ENCODE measurements around the gene PLA2G2A.
"Not testable (repeated sequence)": the region's sequence is repeated elsewhere in the genome, so short reads cannot be mapped to it uniquely, and the experiment has no call there.

Gene PLA2G2A

GRCh38 chr1:19973616-19974015 lies 5.8 kb downstream of the PLA2G2A start:
- DNase-seq (ENCODE audit: low spot score) = no peak

- no peak for DNase-seq (ENCODE audit: low spot score)
These were observed 7.8 kb downstream of the PLA2G2A start for GRCh38 chr1:19971664-19972063.

- DNase-seq (ENCODE audit: low spot score) = no peak
These were observed 9.3 kb downstream of the PLA2G2A start for GRCh38 chr1:19969898-19970660.

- DNase-seq (ENCODE audit: low spot score) = no peak
These were observed 11.6 kb downstream of the PLA2G2A start for GRCh38 chr1:19967808-19968207.

GRCh38 chr1:19964542-19964941 lies 14.9 kb downstream of the PLA2G2A start:
- DNase-seq (ENCODE audit: low spot score) = no peak

DNA sequence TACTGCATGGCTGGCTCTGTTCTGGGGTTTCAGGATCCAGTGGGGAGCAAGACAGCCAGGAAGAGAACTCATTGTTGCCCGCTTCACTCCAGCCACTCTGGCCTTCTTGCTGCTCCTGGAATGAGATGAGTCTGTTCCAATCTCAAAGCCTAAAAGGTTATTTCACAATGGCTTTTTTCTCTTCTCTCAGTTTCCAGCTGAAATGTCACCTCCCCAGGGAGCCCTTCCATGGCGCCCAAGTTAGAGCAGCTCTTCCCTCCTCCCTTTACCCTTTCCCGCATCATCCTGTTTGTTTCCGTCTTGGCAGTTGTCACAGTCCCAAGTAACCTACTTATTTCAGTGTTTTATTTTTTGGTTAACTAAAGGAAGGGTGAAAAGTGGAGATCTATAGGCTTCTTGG lies 15.8 kb downstream of the PLA2G2A start:
- DNase-seq (ENCODE audit: low spot score) = no peak

DNA sequence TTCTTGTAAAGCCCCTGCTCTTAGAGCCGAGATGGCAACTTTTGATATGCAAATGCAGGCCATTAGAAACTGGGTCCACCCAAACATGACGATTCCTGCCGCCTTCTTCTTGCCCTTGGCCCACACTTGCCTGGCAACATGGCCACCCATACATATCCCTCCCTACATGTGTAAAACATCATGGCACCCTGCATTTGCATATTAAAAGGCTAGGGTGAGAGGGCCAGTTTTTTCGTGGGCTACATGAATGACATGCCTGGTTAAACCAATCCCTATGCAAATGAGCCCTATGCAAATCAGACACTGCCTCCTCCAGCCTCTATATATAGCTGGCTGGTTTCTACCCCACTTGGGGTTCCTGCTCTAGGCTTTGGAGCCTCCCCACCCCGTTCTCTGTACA lies 18.8 kb downstream of the PLA2G2A start:
- no peak for DNase-seq (ENCODE audit: low spot score)

GRCh38 chr1:19957779-19958178 lies 21.6 kb downstream of the PLA2G2A start:
- no peak for DNase-seq (ENCODE audit: low spot score)

DNA sequence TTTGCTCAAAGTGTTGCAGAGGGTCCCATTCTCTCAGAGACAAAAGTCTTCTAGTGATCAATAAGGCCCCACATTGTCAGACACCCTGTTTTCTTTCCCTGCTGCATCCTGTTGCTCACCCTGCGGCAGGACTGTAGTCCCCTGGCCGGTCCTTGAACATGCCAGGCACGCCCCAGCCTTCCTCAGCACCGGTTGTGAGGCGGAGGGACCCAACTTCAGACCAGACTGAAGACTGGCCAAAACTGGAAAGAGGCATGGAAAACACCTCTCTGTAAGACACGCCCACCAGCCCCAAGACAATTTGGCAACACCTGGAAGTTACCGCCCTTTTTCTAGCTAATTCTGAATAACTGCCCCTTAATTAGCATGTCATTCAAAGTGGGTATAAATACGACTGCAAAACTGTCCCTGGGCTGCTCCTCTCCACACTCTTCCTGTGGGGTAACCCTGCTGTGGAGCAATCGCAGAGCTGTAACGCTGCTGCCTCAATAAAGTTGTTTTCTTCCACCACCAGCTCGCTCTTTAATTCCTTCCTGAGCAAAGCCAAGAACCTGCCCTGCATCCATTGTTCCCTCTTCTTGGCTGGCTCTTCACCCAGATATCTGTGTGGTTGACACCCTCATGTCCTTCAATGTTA lies 23.8 kb downstream of the PLA2G2A start:
- no peak for DNase-seq (ENCODE audit: low spot score)

DNA sequence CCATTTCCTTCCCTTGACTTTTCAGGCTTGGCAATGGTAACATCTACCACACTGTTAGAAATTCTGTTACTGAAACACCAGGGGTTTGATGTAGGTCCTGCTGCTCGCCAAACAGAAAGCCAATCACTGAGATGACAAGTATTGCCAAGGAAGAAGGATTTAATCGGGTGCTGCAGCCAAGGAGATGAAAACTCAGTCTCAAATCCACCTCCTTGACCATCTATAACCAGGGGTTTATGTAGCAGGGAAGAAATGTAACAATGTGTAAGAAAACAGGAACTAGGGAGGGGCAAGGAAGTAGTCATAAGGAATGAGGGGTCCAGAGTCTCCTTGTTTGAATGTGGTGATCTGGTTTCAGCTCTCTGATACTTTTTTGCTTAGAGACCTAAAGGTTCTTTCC lies 25.4 kb downstream of the PLA2G2A start:
- DNase-seq (ENCODE audit: low spot score) = no peak

DNA sequence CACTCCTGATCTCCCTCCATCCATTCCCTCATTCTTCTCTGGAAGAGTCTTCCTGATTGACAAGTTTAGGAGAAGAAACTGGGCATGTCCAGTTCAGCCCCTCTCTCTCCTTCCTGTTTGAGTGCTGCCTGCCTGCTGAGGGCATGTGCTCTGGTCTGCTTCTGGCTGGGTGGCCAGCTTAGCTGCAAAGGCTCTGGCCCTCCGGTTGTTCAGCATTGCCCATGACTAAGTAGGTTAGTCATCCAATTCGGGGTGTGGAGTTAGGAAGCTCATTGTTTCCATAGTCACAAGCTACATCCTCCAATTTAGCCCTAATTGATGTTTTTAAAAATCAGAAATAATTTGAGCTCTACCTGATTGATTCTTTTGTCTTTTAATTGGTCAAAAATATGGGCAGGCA lies 30.4 kb downstream of the PLA2G2A start:
- DNase-seq (ENCODE audit: low spot score) = peak; percentile 82

DNA sequence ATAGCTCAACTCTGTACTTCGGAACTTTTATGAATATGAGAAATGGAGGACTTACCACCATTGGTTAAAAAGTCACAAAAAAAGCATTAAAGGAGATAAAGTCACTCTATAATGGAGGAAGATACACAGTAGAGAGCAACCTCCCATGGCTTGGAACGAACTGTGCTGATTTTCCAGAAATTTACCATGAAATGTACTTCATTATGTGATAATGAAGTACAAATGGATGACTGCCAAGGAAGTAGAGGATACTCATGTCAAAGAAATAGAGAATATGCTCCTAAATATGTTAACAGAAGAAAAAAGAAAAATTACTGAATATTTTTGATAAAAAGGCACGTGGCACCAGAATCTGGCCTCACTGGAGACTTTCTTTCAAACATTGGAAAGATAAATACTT lies 32.4 kb downstream of the PLA2G2A start:
- no peak for DNase-seq (ENCODE audit: low spot score)

DNA sequence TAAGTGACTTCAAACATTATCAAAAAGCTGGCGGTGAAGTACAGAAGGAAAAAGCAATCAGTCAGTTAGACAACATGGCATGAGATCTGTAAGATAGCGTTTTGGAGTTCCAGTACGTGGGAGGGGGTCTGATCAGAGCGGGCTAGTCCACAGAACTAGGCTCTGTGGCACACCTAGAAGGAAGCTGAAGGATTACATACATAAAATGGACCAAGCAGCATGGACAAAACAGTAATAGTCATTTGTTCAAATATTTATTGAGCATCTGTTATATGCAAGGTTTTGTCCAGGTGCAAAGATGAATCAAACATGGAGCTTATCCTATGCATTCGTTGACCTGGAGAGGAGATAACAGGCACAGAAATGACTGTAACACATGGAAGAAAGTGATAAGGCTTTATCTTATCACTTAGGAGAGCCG lies 33.1 kb downstream of the PLA2G2A start:
- no peak for DNase-seq (ENCODE audit: low spot score)

- no peak for DNase-seq (ENCODE audit: low spot score)
These were observed 33.5 kb downstream of the PLA2G2A start for GRCh38 chr1:19945914-19946313.

DNA sequence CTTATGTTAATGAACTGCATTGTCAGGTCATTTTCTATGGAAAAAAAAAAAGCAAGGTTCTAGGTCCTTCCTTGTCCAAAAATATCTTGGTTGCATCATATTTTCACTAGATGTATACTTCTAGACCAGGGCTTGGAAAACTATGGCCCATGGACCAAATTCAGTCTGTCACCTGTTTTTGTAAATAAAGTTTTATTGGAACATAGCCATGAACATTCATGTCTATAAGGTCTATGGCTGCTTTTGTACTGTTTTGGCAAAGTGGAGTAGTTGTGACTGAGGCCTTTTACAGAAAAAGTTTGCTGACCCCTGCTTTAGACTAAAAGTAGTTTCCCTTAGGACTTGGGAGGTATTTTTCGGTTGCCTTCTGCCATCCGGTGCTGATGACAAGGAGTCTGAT lies 36.8 kb downstream of the PLA2G2A start:
- DNase-seq (ENCODE audit: low spot score) = no peak

GRCh38 chr1:19942088-19942487 lies 37.3 kb downstream of the PLA2G2A start:
- no peak for DNase-seq (ENCODE audit: low spot score)

DNA sequence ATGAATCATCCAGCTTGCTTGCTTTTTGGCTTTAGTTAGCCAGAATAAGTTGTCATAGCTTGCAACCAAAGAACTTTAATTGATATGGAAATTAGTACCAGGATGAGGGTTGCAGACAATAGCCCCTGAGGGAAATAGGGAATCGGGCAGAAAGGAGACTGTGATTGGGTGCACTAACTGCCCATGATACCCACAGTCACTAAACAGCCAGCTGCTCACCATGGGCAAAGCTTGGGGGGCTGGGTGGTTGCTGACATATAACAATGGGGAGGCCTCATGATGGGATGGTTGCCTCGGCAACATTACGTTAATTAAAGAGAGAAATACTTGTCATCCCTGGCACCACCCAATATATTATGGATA lies 38.2 kb downstream of the PLA2G2A start:
- no peak for DNase-seq (ENCODE audit: low spot score)

DNA sequence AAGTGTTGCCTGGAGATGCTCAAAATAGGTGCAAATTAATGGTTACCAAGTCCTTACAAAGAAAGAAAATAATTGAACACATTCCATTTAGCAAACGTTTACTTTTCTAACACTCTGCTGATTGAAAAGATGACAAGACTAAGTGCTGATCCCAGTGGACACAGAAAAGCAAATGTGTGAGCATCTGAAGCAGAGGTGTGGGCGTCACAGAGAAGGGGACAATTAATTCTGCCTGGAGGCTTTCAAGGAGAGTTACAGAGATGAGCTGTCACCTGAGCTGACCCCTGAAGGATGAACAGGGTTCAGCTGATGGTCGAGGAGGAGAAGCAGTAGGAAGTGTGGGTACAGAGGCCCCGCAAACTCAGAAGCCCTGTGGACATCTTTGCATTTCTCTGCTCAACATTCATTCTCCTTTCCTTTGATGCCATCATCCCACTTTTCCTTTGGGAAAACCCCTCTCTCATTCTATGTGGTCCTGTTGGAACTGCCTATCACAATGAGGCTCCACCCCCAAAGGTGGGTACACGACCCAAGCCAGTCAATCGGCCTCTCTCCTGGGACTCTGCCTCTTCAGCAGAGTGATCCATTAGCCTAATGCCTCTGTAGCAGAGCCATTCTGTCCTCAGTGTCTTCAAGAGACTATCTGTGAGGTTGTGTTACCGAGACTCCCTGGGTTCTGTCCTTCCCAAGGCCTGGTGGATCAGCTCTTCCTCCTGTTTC lies 38.8 kb downstream of the PLA2G2A start:
- no peak for DNase-seq (ENCODE audit: low spot score)

DNA sequence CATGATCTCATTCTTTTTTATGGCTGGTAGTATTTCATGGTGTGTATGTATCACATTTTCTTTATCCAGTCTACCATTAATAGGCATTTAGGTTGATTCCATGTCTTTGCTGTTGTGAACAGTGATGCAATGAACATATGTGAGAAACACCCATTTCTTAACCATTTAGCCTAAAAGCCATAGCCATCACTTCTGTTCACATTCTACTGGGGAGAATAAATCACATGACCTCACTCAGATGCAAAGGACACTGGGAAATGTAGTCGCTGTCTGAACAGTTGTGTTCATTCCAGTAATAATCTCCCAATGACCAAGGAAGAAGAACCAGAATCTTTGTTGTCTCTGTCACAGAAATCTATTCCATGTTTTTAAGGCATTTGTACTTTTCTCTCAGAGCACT lies 40.9 kb downstream of the PLA2G2A start:
- no peak for DNase-seq (ENCODE audit: low spot score)

DNA sequence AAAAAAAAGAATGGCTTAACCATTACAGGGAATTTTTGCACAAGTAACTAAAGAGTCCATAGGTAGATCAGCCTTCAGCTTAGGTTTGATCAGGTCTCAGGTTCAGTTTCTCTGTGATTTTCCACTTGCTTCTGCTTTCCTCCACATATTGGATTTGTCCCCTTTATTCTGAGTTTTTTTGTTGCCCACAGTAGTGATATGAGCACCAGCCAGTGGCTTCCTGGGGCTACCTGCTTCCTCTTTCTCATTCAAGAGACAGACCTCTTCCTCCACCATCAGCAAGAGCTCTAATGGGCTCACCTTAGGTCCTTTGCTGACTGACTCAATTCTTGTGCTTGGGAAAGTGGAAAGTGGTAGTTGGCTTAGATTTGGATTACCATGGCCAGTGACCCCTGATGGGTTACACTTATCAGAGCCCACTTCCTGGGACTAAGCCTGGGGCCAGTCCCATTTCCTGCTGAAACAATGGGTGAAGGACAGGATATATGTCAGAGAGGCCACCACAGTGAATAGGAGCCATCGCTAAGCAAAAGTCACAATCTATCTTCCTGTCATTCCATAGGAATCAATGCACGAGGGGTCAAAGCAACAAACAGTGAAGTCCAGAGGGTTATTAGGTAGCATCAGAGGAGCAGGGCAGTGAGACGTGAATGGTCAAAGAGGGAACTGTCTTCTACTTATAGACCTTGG lies 43.2 kb downstream of the PLA2G2A start:
- DNase-seq (ENCODE audit: low spot score) = no peak

- DNase-seq (ENCODE audit: low spot score) = no peak
These were observed 45.1 kb downstream of the PLA2G2A start for GRCh38 chr1:19934336-19934735.

DNA sequence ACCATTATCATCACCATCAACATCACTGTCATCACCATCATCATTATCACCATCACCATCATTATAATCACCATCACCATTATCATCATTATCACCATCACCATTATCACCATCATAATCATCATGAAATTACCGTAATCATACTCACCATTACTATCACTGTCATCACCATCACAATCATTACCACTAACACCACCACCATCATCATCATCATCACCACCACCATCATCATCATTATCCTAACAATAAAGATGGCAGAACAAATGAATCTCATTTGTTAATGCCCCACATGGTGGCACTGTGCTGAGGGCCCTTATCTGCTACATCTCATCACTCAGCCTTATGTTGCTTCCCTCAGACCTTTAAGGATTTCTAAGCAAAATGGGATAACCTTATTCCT lies 46.6 kb downstream of the PLA2G2A start:
- no peak for DNase-seq (ENCODE audit: low spot score)

DNA sequence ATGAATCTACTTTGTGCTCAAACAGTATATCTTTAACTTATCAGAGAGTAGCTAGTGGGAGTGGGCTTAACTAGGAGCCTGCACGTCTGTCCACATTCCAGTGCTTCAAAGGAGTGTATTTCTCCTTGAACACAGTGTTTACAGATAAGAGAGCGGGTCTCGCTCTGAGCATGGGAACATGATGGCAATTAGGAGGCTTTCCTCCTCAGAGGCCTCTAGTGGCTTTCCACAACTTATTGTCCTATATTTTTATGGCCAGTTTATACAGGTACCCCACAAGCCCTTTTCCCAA lies 52.3 kb downstream of the PLA2G2A start:
- DNase-seq (ENCODE audit: low spot score) = not testable (repeated sequence)
